ENCODE data around the gene SCAANT1. TPM values are rescaled to one million over a fixed set of nuclear protein-coding genes. Genes with fewer than 3 reads are reported as not detected.

SCAANT1 gene
- total RNA-seq (not detected), polyA plus RNA-seq (not detected)

- CTCF ChIA-PET = interaction anchor here (0.9 to 1.3 kb wide), 6 partner anchors 37 to 118 kb away, joined by 3 to 4 read pairs (median 3); partner anchors contain the start of genes ATXN7, PSMD6 and THOC7
- Histone ChIP-seq H3K36me3 (ENCODE audit: insufficient read depth, low read length) (no peaks in the 10 kb centered on the region), H3K27me3 (ENCODE audit: insufficient read depth, low read length, poor library complexity, severe bottlenecking) (no peaks in the 10 kb centered on the region), H3K27ac (ENCODE audit: low read depth, low read length) (peak within 1 kb of the TSS; percentile 85), H3K9me3 (ENCODE audit: low read length) (no peaks in the 10 kb centered on the region), H3K4me3 (ENCODE audit: low read length) (peak within 1 kb of the TSS; percentile 81), H3K4me1 (ENCODE audit: insufficient read depth, low read length) (peaks cover 32% of the 10 kb centered on the region)
- Mint-ChIP-seq H3K4me3 (peak within 1 kb of the TSS; percentile 90 to 97 (median 91)), H3K27me3 (no peaks in the 10 kb centered on the region), H3K4me1 (peaks cover 36 to 60% (median 56%) of the 10 kb centered on the region in 3 donors), H3K27ac (peak within 1 kb of the TSS; percentile 97 to 99 (median 98)), H3K9me3 (no peaks in the 10 kb centered on the region), H3K36me3 (peaks cover 0 to 33% (median 4%) of the 10 kb centered on the region in 3 donors)
- POLR2A ChIA-PET = interaction anchor here (0.5 to 1.8 kb wide), 6 partner anchors 42 to 96 kb away, joined by 3 to 9 read pairs (median 5); partner anchors contain the start of genes ATXN7 and THOC7
- DNase-seq = peak; percentile 75 to 88 (median 83)
These were observed at the start of gene SCAANT1 for GRCh38 chr3:63911873-63912767. Gene SCAANT1 (minus strand): TSS chr3:63912383.

GRCh38 chr3:63961891-63962290 is 49.7 kb upstream of the SCAANT1 start:
- no peaks in the 10 kb centered on the region for H3K9me3 ChIP-seq (ENCODE audit: low read length)
- H3K27ac ChIP-seq (ENCODE audit: low read depth, low read length) = no peak overlapping the region
- no peaks in the 10 kb centered on the region for H3K27me3 Mint-ChIP-seq
- no peaks in the 10 kb centered on the region for H3K36me3 ChIP-seq (ENCODE audit: insufficient read depth, low read length)
- POLR2A ChIA-PET = no interaction called here
- H3K27ac Mint-ChIP-seq = peak overlapping the region in 3 of 8 donors; percentile 55 to 70 (median 65)
- peaks cover 36 to 77% (median 77%) of the 10 kb centered on the region in 3 donors for H3K4me1 Mint-ChIP-seq
- H3K9me3 Mint-ChIP-seq = no peaks in the 10 kb centered on the region
- H3K27me3 ChIP-seq (ENCODE audit: insufficient read depth, low read length, poor library complexity, severe bottlenecking) = no peaks in the 10 kb centered on the region
- H3K4me1 ChIP-seq (ENCODE audit: insufficient read depth, low read length) = peaks cover 16% of the 10 kb centered on the region
- CTCF ChIA-PET = interaction anchor here (0.9 to 10.1 kb wide), 14 partner anchors 11 to 65 kb away, joined by 3 to 142 read pairs (median 7); partner anchors contain the start of gene PSMD6
- peaks cover 0 to 5% (median 0%) of the 10 kb centered on the region in 3 donors for H3K36me3 Mint-ChIP-seq
- H3K4me3 Mint-ChIP-seq = no peak overlapping the region
- H3K4me3 ChIP-seq (ENCODE audit: low read length) = no peak overlapping the region
- DNase-seq = peak in 2 of 5 donors; percentile 58 to 62

DNA sequence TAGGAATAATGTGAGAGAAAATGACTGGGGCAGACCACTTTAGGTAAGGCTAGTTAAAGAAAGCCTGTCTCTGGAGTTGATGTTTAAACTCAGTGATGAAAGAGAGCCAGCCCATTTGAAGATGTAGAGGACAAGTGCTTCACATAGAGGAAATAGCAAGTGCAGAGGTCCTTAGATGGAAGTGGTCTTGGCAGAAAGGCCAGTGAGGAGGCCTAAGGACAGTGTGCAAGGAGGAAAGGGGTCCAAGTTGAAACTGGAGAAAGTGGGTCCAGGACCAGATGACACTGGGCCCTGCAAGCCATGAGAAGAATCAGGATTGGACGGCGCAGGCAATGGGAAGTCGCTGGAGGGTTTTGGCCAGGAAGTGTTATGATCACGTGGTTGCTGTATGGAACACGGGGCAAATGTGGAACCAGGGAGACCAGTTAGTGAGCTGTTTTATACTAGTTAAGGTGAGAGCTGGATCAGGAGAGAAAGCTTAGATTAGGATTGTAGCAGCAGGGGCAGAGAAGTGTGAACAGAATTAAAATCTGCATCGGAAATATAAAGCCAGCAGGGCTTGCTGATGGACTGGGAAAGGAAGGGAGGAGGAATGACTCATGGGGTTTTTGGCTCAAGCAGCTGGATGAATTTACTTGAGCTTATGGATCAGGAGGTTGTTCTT is 48.0 kb upstream of the SCAANT1 start:
- peaks cover 36 to 73% (median 66%) of the 10 kb centered on the region in 3 donors for H3K4me1 Mint-ChIP-seq
- H3K36me3 Mint-ChIP-seq = peaks cover 0 to 13% (median 1%) of the 10 kb centered on the region in 3 donors
- Histone ChIP-seq H3K4me1 (ENCODE audit: insufficient read depth, low read length) (peaks cover 3% of the 10 kb centered on the region), H3K9me3 (ENCODE audit: low read length) (no peaks in the 10 kb centered on the region), H3K36me3 (ENCODE audit: insufficient read depth, low read length) (no peaks in the 10 kb centered on the region), H3K27me3 (ENCODE audit: insufficient read depth, low read length, poor library complexity, severe bottlenecking) (no peaks in the 10 kb centered on the region), H3K27ac (ENCODE audit: low read depth, low read length) (no peak overlapping the region), H3K4me3 (ENCODE audit: low read length) (no peak overlapping the region)
- DNase-seq = no peak
- no peaks in the 10 kb centered on the region for H3K9me3 Mint-ChIP-seq
- H3K27me3 Mint-ChIP-seq = no peaks in the 10 kb centered on the region
- peak overlapping the region; percentile 13 to 74 (median 70) for H3K27ac Mint-ChIP-seq
- ChIA-PET CTCF (interaction anchor here (0.7 to 9.5 kb wide), 7 partner anchors 9 to 33 kb away, joined by 3 to 112 read pairs (median 11); no protein-coding TSS in a partner anchor), POLR2A (interaction anchor here (0.7 kb wide), 1 partner anchor 35 kb away, joined by 3 read pairs; no protein-coding TSS in a partner anchor)
- peak overlapping the region in 2 of 7 donors; percentile 1 to 30 for H3K4me3 Mint-ChIP-seq

DNA sequence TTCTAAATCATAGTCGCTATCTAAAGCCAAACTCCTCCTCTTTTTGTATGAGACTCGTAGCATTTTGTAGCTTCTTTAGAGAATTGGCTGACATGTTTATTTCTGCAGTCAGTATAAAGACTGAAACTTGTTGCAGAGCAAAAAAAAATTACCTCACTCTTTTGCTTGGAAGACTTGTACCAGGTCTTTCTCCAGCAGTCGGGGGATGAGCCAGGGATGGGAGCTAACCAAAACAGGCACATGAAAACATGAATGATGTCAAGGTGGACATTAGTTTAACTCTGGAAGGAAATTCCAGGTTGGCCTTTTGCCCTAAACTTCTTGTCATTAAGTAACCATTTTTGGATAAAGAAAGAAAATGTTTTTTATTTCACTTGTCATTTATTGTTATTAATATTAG is 47.0 kb upstream of the SCAANT1 start:
- Histone ChIP-seq H3K4me1 (ENCODE audit: insufficient read depth, low read length) (no peaks in the 10 kb centered on the region), H3K27ac (ENCODE audit: low read depth, low read length) (no peak overlapping the region), H3K4me3 (ENCODE audit: low read length) (no peak overlapping the region), H3K9me3 (ENCODE audit: low read length) (no peaks in the 10 kb centered on the region), H3K36me3 (ENCODE audit: insufficient read depth, low read length) (no peaks in the 10 kb centered on the region), H3K27me3 (ENCODE audit: insufficient read depth, low read length, poor library complexity, severe bottlenecking) (no peaks in the 10 kb centered on the region)
- POLR2A ChIA-PET = interaction anchor here (1.4 kb wide), 1 partner anchor 44 kb away, joined by 3 read pairs; no protein-coding TSS in a partner anchor
- H3K9me3 Mint-ChIP-seq = no peaks in the 10 kb centered on the region
- H3K4me3 Mint-ChIP-seq = no peak overlapping the region
- CTCF ChIA-PET = interaction anchor here (1.0 to 1.7 kb wide), 5 partner anchors 14 to 64 kb away, joined by 3 to 7 read pairs (median 3); partner anchors contain the start of gene PSMD6
- DNase-seq = no peak
- H3K4me1 Mint-ChIP-seq = peaks cover 37 to 66% (median 59%) of the 10 kb centered on the region in 3 donors
- H3K27me3 Mint-ChIP-seq = no peaks in the 10 kb centered on the region
- H3K36me3 Mint-ChIP-seq = peaks cover 0 to 22% (median 4%) of the 10 kb centered on the region in 3 donors
- peak overlapping the region in 4 of 8 donors; percentile 71 to 81 (median 78) for H3K27ac Mint-ChIP-seq

DNA sequence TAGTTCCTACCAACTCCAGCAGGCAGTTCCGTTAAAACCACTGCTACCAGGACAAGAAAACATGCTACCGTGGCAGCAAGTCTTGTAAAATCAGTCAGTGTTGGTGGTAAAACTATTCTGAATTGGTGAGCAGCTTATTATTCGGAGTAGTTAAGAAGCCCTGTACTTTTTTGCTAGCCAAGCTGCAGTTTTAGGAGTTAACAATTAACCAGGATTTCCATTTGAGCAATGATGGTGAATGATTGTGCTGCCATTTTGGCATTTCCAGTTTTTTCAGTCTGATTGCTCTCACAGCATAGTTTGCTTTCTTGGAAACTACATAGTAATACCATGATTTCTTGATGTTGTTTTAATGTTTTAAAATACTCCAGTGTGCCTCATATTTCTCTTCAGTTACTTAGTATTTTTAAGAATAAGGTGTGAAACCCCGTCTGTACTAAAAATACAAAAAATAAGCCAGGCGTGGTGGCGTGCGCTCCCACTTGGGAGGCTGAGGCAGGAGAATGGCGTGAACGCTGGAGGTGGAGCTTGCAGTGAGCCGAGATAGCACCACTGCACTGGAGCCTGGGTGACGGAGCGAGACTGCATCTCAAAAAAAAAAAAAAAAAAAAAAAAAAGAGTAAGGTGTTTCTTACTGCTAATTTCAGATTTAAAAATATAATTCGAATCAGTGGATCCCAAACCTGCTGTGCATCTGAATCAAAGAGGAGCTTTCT is 43.8 kb upstream of the SCAANT1 start:
- Histone ChIP-seq H3K4me1 (ENCODE audit: insufficient read depth, low read length) (peaks cover 12% of the 10 kb centered on the region), H3K27ac (ENCODE audit: low read depth, low read length) (no peak overlapping the region), H3K36me3 (ENCODE audit: insufficient read depth, low read length) (no peaks in the 10 kb centered on the region), H3K9me3 (ENCODE audit: low read length) (no peaks in the 10 kb centered on the region), H3K4me3 (ENCODE audit: low read length) (no peak overlapping the region), H3K27me3 (ENCODE audit: insufficient read depth, low read length, poor library complexity, severe bottlenecking) (no peaks in the 10 kb centered on the region)
- POLR2A ChIA-PET = interaction anchor here (0.5 kb wide), 1 partner anchor 8 kb away, joined by 3 read pairs; no protein-coding TSS in a partner anchor
- H3K27ac Mint-ChIP-seq = peak overlapping the region in 1 of 8 donors; percentile 68
- no peaks in the 10 kb centered on the region for H3K27me3 Mint-ChIP-seq
- H3K9me3 Mint-ChIP-seq = no peaks in the 10 kb centered on the region
- CTCF ChIA-PET = interaction anchor here (0.9 to 1.3 kb wide), 5 partner anchors 12 to 68 kb away, joined by 3 to 5 read pairs (median 3); partner anchors contain the start of gene PSMD6
- no peak overlapping the region for H3K4me3 Mint-ChIP-seq
- DNase-seq = no peak
- peaks cover 0 to 31% (median 6%) of the 10 kb centered on the region in 3 donors for H3K36me3 Mint-ChIP-seq
- H3K4me1 Mint-ChIP-seq = peaks cover 42 to 66% (median 60%) of the 10 kb centered on the region in 3 donors

GRCh38 chr3:63955036-63955650 is 43.0 kb upstream of the SCAANT1 start:
- POLR2A ChIA-PET = interaction anchor here (0.5 kb wide), 1 partner anchor 9 kb away, joined by 3 read pairs; no protein-coding TSS in a partner anchor
- Mint-ChIP-seq H3K9me3 (no peaks in the 10 kb centered on the region), H3K4me3 (no peak overlapping the region), H3K27me3 (no peaks in the 10 kb centered on the region), H3K36me3 (peaks cover 0 to 31% (median 6%) of the 10 kb centered on the region in 3 donors), H3K27ac (peak overlapping the region; percentile 6 to 81 (median 66)), H3K4me1 (peaks cover 40 to 69% (median 63%) of the 10 kb centered on the region in 3 donors)
- CTCF ChIA-PET = interaction anchor here (1.1 kb wide), 1 partner anchor 14 kb away, joined by 3 read pairs; no protein-coding TSS in a partner anchor
- Histone ChIP-seq H3K36me3 (ENCODE audit: insufficient read depth, low read length) (no peaks in the 10 kb centered on the region), H3K9me3 (ENCODE audit: low read length) (no peaks in the 10 kb centered on the region), H3K27me3 (ENCODE audit: insufficient read depth, low read length, poor library complexity, severe bottlenecking) (no peaks in the 10 kb centered on the region), H3K4me3 (ENCODE audit: low read length) (no peak overlapping the region), H3K4me1 (ENCODE audit: insufficient read depth, low read length) (peaks cover 20% of the 10 kb centered on the region), H3K27ac (ENCODE audit: low read depth, low read length) (no peak overlapping the region)
- DNase-seq = no peak

DNA sequence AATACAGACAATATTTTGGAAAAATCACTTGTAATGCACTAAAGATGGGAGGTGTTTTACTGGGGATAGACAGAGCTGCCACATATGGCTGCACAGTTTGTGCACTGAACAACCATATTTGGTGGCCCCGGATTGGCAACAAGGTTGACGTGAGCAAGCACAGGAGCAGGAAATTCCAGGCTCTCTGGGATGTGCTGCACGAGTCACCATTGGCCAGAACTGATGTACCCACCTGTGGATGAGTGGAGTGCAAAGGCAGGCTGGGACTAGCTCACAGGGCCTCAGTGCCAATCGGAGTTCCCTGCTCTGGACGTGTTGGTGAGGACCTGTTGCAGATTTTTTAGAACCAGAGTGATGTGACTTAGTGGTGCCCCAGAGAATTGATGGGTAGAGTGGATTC is 42.0 kb upstream of the SCAANT1 start:
- CTCF ChIA-PET = no interaction called here
- no peaks in the 10 kb centered on the region for H3K9me3 Mint-ChIP-seq
- H3K36me3 Mint-ChIP-seq = peaks cover 0 to 31% (median 6%) of the 10 kb centered on the region in 3 donors
- H3K27me3 ChIP-seq (ENCODE audit: insufficient read depth, low read length, poor library complexity, severe bottlenecking) = no peaks in the 10 kb centered on the region
- no peak overlapping the region for H3K4me3 ChIP-seq (ENCODE audit: low read length)
- H3K27ac ChIP-seq (ENCODE audit: low read depth, low read length) = no peak overlapping the region
- POLR2A ChIA-PET = no interaction called here
- DNase-seq = no peak
- H3K4me3 Mint-ChIP-seq = no peak overlapping the region
- peak overlapping the region in 4 of 8 donors; percentile 11 to 69 (median 67) for H3K27ac Mint-ChIP-seq
- H3K4me1 Mint-ChIP-seq = peaks cover 41 to 70% (median 64%) of the 10 kb centered on the region in 3 donors
- no peaks in the 10 kb centered on the region for H3K27me3 Mint-ChIP-seq
- peaks cover 20% of the 10 kb centered on the region for H3K4me1 ChIP-seq (ENCODE audit: insufficient read depth, low read length)
- H3K9me3 ChIP-seq (ENCODE audit: low read length) = no peaks in the 10 kb centered on the region
- no peaks in the 10 kb centered on the region for H3K36me3 ChIP-seq (ENCODE audit: insufficient read depth, low read length)
